ENCODE measurements around the gene DHRS3.

DNA sequence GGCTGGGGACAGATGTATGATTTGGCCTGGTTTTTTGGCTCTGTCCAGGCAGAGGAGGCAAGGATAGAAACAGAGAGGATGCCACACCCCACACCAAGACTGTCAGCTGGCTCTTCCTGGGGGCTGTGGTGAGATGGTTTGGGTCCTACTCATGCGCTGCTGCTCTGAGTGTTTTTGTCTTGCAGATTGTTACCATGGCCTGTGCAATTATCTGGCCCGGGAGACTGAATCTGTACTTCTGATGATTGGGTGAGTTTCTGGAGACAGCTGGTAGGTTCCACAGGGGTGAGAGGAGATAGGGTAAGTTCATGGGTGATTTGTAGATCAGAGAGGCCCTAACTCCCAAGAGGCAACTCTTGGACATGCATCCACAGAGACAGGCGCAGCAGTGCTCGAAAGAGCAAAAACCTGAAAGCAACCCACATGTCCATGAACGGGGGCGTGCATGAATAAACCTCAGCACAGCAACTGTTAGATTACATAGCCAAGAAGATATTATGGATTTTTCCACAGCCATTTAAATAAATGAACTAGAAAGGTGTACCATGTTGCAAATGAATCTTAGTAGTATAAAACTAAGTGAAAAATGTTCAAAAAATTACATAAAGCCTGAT is 43.7 kb upstream of the DHRS3 start:
- TF ChIP-seq CTCF (IDR thresholded peaks at IDR 0.05) = no peak
- TF ChIP-seq POLR2A (IDR thresholded peaks at IDR 0.05) = no peak

Measured in body of pancreas (tissue), 4 donors.